Erythroblast (primary cell): Measurements from ENCODE around the gene IL1RAPL1.

Source experiments
- GATA1 ChIP-seq: IDR thresholded peaks from 2 replicates; pipeline ENCODE4 v1.6.1; 2011; ENCODE audit warnings: low read depth, mild to moderate bottlenecking, control low read depth, low read length, moderate library complexity
- POLR2A ChIP-seq: IDR thresholded peaks from 2 replicates; pipeline ENCODE4 v1.6.1; 2011; ENCODE audit warnings: mild to moderate bottlenecking, low read length

GRCh38 chrX:29962061-29962460, 1374.8 kb downstream of the IL1RAPL1 start:
- TF ChIP-seq POLR2A (no peak), GATA1 (no peak)
